WERI-Rb-1 (cell line): ENCODE data around the gene SYTL1.

ENCODE experiments used
- DNase-seq: peaks from one replicate; pipeline ENCODE4 v3.0.0-alpha.2; 2020
- H3K27ac ChIP-seq: fragments of 250-450 bp; sonication (Bioruptor Pico); 2 replicates; pipeline ENCODE4 v1.5.1; 2020; ENCODE audit warnings: mild to moderate bottlenecking, moderate library complexity
- H3K27me3 ChIP-seq: fragments of 250-450 bp; sonication (Bioruptor Pico); 2 replicates; pipeline ENCODE4 v1.5.1; 2021; ENCODE audit warnings: mild to moderate bottlenecking, low read depth, moderate library complexity; ENCODE audit not compliant: insufficient read depth, severe bottlenecking
- H3K36me3 ChIP-seq: fragments of 250-450 bp; sonication (Bioruptor Pico); 2 replicates; pipeline ENCODE4 v1.5.1; 2020; ENCODE audit warnings: mild to moderate bottlenecking, moderate library complexity
- H3K4me3 ChIP-seq: 2 replicates; pipeline ENCODE4 v1.5.1; 2011; ENCODE audit warnings: low read depth, mild to moderate bottlenecking, control low read depth, low read length
- H3K9me3 ChIP-seq: fragments of 250-450 bp; sonication (Bioruptor Pico); 2 replicates; pipeline ENCODE4 v1.5.1; 2021; ENCODE audit warnings: mild to moderate bottlenecking, moderate library complexity; ENCODE audit not compliant: severe bottlenecking
- TF ChIP-seq, protein P1 (sequence below): IDR thresholded peaks from 2 replicates; pipeline ENCODE4 v1.5.1; 2011; ENCODE audit warnings: low read depth, mild to moderate bottlenecking, control low read depth, inconsistent platforms, low read length

The SYTL1 gene

DNA sequence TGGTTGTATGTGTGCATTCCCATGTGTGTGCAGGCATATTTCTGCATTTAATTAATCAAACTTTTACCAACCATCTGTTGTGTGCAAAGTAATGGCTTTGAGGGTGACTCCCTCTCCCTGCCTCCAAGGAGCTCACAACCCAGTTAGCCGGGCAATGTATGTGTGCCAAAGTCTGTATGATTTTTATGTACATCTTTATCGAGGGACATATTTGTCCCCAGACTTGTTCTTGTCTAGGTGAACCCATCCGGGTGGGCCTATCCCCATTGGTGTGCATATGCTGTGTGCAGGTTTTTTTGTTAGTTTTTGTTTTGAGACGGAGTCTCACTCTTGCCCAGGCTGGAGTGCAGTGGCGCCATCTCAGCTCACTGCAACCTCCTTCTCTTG, 1.8 kb downstream of the SYTL1 start:
- Histone ChIP-seq H3K36me3 (peaks cover 4% of the 10 kb centered on the region), H3K4me3 (no peak overlapping the region), H3K27ac (peak overlapping the region; percentile 88), H3K27me3 (no peaks in the 10 kb centered on the region), H3K9me3 (no peaks in the 10 kb centered on the region)
- no peak for DNase-seq
- TF ChIP-seq, protein P1, sequence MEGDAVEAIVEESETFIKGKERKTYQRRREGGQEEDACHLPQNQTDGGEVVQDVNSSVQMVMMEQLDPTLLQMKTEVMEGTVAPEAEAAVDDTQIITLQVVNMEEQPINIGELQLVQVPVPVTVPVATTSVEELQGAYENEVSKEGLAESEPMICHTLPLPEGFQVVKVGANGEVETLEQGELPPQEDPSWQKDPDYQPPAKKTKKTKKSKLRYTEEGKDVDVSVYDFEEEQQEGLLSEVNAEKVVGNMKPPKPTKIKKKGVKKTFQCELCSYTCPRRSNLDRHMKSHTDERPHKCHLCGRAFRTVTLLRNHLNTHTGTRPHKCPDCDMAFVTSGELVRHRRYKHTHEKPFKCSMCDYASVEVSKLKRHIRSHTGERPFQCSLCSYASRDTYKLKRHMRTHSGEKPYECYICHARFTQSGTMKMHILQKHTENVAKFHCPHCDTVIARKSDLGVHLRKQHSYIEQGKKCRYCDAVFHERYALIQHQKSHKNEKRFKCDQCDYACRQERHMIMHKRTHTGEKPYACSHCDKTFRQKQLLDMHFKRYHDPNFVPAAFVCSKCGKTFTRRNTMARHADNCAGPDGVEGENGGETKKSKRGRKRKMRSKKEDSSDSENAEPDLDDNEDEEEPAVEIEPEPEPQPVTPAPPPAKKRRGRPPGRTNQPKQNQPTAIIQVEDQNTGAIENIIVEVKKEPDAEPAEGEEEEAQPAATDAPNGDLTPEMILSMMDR: no peak

DNA sequence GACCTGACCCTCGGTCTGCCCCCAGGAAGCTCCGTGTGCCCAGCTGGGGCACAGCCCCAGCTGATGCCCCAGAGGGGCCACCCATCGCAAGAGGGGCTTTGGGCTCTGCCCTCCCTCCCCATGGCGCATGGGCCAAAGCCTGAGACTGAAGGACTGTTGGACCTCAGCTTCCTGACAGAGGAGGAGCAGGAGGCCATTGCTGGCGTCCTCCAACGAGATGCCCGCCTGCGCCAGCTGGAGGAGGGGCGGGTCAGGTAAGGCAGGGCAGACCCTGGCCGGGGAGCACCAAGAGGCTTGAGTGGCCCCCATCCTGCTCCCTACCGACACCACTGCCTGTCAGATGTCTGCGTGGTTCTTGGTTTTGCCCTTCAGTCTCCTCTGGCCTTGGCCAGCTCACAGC, 3.5 kb downstream of the SYTL1 start:
- no peak for DNase-seq
- H3K27me3 ChIP-seq: no peaks in the 10 kb centered on the region
- TF ChIP-seq, protein P1: no peak

DNA sequence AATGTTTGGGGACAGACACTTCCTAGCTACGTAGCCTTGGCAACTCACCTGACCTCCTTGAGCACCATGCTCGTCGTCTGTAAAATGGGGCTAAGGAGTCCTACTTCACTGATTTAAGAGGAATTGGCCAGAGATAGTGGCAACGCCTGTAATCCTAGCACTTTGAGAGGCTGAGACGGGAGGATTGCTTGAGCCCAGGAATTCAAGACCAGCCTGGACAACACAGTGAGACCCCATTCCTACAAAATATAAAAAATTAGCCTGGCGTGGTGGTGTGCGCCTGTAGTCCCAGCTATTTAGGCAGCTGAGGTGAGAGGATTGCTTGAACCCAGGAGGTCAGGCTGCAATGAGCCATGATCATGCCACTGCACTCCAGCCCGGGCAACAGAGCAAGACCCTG, 4.5 kb downstream of the SYTL1 start:
- H3K27me3 ChIP-seq: no peaks in the 10 kb centered on the region
- no peak for DNase-seq

More for the DNA sequence above, 3.5 kb downstream of the SYTL1 start:
- Histone ChIP-seq H3K9me3 (no peaks in the 10 kb centered on the region), H3K4me3 (no peak overlapping the region), H3K27ac (no peak overlapping the region), H3K36me3 (peaks cover 4% of the 10 kb centered on the region)

DNA sequence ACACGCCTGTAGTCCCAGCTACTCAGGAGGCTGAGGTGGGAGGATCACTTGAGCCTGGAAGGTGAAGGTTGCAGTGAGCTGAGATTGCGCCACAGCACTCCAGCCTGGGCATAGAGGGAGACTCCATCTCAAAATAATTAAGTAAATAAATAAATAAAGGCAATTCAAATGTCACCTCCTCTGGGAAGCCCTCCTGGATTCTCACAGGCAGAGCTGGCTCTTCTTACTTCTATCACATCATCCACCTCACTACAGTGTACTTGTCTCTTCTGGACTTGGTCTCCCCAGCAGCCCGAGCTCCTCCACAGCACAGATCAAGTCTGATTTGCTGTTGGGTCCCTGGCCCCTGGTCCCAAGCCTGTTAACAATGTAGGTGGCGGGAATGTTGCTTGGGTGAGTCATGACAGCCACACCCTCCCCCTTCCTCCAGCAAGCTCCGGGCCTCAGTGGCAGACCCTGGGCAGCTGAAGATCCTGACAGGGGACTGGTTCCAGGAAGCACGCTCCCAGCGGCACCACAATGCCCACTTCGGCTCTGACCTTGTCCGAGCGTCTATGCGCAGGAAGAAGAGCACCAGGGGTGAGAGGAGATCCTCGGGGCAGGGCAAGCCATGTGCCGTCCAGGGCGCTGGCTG, 5.3 kb downstream of the SYTL1 start:
- Histone ChIP-seq H3K27me3 (no peaks in the 10 kb centered on the region), H3K9me3 (no peaks in the 10 kb centered on the region), H3K36me3 (peaks cover 7% of the 10 kb centered on the region), H3K27ac (no peak overlapping the region), H3K4me3 (no peak overlapping the region)
- no peak for DNase-seq
- TF ChIP-seq, protein P1: no peak

More for the DNA sequence above, 4.5 kb downstream of the SYTL1 start:
- Histone ChIP-seq H3K9me3 (no peaks in the 10 kb centered on the region), H3K27ac (no peak overlapping the region), H3K4me3 (no peak overlapping the region), H3K36me3 (peaks cover 5% of the 10 kb centered on the region)
- TF ChIP-seq, protein P1: no peak

DNA sequence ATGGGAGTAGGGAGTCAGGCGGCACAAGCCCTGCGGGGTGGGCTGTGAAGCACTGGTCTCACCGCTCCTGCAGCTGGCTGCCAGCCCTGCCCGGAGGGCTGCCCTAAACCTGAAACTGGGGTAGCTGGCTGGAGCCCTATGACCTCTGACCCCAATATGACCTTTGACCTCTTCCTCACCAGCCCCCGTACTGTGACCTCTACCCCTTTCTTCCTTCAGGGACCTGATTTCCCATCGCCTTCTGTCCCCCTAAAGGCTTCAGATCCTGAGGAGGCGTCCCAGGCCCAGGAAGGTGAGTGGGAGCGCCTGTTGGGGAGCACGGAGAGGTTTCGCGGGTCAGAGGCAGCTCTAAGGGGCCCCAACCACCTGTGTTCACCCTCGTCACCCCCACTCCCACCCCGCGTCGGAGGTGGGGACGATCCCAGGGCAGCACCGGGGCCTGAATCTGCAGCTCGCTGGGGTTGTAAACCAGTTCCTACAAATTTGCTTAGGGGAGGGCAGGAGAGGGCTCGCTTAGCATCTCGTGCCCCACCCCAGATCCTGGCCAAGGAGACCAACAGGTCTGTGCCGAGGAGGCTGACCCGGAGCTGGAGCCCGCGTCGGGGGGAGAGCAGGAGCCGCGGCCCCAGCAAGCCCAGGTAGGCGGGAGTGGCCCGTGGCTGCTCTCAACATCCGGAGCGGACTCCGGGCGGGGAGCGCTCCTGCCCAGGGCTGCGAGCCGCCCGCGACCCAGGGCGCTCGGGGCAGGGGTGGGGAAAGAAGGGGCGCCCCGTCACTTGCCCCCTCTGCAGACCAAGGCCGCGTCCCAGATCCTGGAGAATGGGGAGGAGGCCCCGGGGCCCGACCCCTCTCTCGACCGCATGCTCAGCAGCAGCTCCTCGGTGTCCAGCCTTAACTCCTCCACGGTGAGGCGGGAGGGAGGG, 7.3 kb downstream of the SYTL1 start:
- peak overlapping the region; percentile 81 for H3K27ac ChIP-seq
- H3K9me3 ChIP-seq: no peaks in the 10 kb centered on the region
- TF ChIP-seq, protein P1: no peak
- peak; percentile 86 for DNase-seq
- peaks cover 9% of the 10 kb centered on the region for H3K36me3 ChIP-seq
- H3K27me3 ChIP-seq: no peaks in the 10 kb centered on the region
- peak overlapping the region; percentile 65 for H3K4me3 ChIP-seq
